DMS 273 treated with DMSO at 0.1 percent for 48 hours (cell line): ENCODE results near the gene MOG.

ENCODE experiments used
- DNase-seq: peaks from one replicate; lab custom pipeline; 2025; lab: John Stamatoyannopoulos, UW

MOG gene

DNA sequence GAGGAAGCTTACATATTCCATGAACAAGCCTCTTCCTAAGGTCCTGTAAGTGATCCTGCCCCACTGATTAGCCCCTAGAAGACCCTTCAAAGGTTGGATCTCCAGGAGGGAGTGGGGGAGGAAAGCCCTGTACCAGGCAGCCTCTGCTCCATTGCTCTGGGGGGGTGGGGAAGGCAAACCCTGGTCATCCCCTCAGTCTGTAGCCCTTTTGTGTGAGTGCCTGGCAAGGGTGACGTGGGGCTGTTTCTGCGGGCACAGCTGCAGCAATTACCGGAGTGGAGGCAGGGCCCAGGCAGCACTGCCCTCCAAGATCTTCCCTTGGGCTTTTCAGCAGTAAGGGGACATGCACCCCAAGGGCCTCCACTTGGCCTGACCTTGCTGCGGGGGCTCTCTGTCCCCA lies at the start of gene MOG:
MOG (plus strand) TSS at position 295 of the 400 bp plus-strand sequence. CDS start 118 bp downstream, outside the sequence.
- no peak for DNase-seq

DNA sequence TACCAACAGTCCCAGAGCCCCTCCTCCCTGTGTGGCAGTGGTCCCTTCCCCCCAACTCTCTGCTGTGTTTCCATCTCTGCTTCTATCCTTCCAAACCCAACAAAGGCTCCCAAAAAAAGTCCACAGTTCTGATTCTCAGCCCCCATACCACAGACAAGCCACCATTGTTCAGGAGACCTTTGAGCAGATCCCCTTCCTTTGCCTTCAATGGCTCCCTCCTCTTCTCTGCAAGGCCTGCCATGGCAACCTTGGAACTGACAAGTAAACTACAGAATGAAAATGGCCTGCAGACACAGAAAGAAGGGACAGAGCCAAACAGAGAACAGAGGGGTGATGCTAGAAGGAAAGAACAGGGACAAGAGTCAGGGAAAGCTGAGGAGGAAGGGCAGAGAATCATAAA lies 48.8 kb upstream of the MOG start:
- DNase-seq: no peak

DNA sequence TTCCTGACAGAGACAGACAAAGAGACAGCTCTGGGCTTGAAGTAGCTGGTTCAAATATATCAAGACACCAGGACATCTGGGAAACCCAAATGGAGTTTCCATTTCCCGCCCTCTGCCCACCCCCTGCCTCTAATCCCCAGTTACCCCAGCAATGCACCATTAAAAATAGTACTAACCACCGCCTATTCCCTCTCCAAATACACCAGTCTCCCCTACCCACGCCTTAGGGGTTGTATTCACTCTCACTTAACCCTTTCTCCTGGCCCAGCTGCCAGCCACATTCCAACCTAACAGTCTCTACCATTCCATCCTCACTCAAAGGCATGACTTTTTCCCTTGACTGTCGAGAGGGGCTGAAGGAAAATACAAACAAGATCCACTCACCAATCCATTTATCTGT lies 46.4 kb upstream of the MOG start:
- DNase-seq: no peak

DNA sequence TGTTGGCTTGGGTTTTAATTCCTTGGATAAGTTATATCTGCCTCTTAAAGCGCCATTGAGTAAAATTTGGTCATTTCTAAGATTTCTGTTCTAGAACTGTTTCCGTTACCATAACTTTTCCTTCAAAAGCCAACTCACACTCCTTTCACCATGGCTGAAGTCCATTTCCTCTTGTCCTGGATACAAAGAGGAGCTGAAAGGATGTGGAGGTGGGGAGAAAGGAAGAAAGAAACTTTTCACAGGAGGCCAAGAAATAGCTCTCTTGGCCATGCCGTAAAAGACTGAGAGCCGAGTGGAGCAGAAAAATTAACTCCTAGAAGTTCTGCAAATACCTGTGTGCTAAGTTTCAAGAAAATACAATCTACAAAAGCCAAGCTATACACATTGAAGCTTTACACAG lies 45.5 kb upstream of the MOG start:
- no peak for DNase-seq

DNA sequence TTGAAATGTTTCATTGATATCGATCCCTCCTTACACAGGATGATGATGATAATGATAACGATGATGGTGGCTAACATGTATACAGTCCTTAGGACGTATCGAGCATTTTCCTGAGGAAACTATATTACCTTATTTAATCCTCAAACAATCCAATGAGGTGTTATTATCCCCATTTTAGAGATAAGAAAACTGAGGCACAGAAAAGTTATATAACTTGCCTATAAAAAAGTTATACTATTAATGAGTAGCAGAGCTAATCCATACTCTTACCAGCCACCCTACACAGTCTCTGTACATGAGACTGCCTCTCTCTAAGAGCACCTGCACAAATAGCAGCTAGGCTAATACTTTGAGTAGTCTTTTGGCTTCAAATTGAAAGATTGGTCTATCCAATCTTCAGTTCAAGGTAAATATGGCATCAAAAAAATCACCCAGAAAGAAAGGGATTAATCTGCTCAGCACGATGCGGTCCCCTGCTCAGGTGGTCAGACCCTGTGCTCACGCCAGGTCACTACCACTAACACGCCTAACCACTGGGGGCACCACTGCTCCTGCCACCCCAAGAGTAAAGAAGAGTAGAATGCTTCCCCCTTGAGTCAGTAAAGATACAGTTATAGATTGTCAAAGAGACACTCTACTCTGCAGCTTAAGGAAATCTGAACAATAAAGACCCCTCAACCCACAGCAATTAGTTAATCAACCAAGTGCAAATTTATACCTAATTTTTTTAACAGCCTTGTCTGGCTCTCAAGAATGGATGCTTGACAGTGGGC lies 38.9 kb upstream of the MOG start:
- DNase-seq: no peak

DNA sequence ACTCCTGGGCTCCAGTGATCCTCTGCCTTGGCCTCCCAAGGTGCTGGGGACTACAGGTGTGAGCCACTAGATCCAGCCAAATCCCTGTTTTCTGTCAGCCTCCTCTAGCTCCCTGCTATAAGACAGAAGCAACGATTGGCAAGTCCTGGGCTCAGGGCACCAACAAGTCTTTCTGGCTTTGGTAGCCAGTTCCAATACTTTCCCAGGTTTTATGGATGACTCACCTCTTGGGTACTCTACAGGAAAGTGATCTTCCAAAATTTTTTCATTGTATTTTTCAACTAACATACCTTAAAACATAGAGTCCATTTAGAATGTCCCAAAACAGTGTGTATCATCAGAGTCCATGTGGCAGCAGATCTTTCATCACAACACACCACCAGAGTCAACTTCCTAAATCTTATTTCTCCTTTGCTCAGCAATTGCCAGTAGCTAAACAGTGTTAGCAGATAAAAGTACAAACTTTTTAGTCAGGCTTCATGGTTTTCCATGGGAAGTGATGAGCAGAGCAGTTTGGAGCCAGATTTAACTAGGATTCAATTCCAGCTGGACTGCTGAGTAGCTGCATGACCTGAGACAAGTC lies 37.2 kb upstream of the MOG start:
- no peak for DNase-seq

DNA sequence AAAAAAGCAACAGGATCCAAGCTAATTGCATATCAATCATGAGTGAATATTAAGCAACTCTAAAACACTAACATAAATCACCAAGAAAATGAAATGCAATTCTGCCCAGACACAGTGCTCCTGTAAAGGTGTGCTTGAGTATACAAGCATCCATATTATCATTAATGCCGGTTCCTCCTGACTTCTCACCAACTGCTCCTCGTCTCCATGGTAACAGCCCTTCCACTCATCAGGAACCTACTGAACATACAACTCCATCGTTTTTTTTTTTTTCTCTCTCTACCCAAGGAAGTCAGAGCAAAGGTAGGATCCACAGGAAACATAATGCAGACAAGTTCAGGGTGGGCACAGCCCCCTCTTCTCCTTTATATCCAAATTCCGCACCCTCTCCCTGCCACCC lies 36.3 kb upstream of the MOG start:
- DNase-seq: no peak

DNA sequence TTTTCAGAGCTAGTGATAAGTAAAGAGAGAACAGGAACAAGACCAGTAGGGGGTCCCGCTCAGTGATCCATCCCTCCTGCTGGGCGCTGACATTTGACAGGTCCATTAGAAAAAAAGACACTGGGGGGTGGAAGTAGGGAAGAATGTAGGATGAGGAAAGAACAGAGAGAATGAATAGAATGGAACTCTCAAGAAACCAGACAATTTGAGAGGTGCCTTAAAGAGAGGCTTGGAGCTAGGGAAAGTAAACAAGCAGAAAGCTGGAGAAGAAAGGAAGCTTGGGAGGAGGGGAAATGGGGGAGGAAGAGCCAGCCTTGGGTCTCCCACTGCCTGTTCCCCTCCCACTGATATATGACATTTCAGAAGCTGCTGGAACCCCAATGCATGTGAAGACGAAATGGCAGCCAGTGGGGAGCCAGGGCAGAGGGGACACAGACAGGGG lies 32.4 kb upstream of the MOG start:
- no peak for DNase-seq

DNA sequence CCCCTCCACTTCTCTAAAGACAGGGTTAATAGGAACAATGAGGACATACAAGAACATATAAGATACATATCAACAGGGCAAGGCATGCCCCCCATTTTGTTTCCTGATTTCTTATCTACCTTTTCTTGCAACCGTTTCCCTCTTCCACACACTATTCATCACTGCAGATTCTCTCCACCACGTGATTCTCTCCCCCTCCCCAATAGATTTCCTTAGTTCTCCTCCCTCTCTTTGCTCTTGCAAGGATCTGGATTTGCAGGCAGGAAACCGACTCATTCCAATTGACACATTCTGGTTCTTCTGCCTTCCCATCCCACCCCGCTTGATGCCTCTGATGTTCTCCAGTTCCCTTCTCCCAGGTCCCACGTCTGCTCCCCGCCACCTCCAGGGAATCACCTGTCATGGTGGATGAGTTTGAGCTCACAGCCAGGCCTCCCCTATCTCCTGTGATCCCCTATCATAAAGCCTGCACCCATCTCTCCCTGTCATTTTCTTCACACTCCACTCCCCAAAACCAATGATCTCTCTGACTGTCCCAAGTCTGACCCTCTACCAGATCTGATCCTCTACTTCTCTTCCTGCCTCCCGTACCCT lies 31.5 kb upstream of the MOG start:
- DNase-seq: no peak

DNA sequence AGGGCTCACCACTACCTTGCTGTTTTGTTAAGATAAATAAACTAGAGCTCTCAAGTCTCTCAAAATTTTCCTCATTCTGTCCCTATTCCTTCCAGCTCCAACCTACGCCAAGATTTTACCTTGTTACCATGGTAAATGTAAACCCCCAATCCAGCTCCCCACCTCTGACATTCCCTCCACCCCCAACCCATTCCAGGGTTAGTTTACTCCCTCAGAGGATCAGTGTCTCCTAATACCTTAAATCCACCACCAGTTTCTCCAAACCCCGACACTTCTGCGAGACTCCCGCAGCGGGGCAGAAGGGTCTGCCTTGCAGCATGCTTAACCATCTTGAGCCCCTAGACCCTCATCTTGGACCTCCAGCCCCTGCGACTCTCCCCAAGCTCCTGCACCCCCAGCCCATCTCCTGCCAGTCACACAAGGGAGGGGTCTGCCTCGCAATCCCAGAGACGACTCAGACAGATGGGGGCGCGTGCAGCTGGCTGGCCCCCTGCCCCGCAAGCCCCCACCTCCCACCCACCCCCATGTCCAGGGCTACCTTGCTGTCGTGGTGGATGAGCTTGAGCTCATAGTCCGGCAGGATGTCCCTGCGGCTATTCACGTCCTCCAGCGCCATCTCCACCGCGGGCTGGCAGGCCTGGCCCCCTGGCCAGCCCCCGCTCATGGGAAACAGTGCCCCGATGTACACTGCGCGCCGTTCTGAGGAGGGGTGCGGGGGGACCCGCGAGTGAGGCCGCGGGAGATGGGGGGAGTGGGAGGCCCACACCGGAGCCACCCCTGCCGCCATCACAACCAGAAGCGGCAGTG lies 29.7 kb upstream of the MOG start:
- no peak for DNase-seq

DNA sequence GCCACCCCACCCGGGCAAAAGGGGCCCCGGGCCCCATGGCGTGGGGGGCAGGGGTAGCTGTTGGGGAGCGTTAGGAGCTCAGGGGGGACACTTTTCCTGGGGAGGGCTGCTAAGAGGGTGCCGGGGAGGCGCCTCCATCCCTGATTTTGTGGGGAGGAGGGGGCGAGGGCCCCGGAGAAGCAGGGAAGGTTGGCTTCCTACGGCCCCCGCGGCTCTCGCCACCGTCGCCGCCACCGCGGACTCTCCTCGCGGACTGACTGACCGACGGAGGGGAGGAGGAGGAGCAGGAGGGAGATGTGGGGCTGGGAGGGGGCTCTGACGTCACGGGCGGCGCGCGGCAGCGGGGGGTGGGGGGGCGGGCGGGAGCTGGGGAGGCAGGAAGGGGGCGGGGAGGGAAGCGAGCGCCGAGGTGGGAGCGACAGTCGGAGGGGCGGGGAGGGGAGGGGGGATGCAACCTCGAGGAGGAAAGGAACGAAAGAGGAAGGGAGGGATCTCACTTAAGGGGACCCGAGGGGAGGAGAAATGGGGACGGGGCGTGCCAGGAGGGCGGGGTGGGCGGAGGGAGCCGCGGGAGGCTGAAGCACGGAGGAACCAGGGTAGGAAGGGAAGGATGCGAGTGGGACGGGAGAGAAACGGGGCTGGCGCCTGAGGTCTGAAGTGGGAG lies 29.0 kb upstream of the MOG start:
- DNase-seq: peak; percentile 26

DNA sequence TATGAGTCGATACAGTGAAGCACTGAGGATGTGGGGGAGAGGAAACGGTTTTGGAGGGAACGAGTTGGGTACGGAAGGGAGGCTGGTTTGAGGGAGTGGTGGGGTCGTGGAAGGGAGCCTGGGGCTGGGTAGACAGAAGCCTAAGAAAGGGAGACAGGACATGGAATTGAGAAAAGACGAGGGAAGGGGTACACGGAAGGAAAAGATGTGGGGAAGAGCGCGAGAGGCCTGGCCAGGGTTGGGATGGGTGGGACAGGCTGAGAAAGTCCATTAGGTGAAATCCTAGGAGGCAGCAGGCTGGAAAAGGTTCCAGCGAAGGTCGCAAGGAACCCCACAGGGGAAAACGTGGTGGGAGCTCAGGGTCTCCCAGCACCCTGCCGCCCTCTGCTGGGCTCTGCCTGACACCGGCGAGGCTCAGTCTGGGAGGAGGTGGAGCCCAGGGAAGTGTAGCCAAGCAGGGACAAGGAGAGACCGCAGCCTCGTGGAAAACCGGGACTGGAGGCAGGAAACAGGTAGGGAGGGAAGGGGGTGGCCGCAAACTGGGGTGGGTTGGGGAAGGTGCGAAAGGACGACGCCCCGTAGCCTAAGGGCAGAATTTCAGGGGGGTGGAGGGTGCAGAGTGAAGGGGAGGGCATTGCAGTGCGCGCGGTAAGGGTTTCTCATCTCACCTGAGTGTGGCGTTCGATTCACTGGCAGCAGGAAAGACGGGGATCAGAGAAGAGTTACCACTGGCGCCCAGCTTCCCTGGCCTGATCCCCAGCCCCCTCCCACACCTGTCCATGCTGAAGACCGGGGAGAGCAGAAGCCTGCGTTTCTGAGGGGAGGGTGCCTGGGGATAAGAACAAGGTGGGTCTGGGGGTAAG lies 28.2 kb upstream of the MOG start:
- DNase-seq: peak; percentile 72

DNA sequence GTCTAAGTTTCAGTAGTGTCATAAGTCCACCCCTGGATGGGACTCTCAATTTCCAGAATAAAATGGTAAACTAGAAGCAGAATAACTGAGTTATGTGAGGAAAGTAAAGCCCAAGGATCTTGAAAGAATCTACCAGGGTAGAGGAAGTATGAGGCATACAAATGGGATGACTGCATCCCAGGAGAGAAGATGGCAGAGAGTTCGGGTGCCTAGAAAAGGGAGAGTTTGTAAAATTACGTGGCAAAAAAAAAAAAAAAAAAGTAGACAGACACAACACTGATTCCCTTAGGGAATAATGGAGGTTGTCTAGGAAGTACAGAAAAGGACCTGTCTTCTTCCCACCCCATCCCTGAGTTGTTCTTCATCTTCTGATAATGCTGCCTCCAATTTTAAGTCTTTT lies 27.3 kb upstream of the MOG start:
- no peak for DNase-seq

DNA sequence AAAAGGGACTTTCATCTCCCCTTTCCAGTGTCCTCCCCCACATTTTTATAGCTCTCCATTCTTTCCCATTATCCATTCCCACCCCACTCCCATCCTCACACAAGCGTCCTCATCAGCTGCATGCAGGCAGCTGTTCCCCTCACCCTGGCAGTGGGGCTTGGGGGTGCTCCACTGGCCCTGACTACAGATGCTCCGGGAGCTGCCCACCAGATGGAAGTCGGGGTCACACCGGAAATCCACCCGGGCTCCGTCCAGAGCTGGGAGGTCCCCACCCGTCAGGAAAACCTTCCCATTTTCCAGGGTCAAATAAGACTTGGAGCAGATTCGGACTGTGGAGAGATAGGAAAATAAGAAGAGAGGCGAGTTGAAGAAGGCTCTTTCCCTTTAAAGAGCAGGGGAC lies 26.6 kb upstream of the MOG start:
- DNase-seq: no peak

DNA sequence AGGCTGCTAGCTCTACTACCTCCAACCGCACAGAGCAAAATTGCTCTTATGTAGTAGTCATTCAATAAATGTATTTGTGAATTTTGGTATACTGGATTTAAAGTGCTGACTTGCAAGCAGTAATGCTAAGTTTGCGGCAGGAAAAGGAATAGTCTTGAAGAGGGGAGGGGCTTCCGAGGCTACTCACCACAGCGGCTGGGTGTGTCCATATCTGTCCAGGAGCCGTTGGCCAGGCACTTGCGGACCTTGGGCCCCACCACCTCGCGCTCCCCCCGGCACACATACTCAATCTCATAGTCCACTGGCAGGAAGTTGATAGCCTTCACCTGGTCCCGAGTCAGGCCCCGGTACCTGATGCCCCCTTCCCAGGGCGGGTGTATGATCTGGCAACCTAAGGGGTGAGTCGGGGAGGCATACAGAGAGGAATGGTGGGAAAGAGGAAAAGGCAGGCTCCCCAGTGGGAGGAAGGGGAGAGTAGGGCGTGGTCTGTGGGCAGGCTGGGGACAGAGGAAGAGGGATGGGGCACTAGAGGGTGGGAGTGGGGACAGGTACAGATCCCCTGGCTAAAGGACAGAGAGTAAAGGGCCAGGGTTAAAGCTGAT lies 25.6 kb upstream of the MOG start:
- DNase-seq: no peak

DNA sequence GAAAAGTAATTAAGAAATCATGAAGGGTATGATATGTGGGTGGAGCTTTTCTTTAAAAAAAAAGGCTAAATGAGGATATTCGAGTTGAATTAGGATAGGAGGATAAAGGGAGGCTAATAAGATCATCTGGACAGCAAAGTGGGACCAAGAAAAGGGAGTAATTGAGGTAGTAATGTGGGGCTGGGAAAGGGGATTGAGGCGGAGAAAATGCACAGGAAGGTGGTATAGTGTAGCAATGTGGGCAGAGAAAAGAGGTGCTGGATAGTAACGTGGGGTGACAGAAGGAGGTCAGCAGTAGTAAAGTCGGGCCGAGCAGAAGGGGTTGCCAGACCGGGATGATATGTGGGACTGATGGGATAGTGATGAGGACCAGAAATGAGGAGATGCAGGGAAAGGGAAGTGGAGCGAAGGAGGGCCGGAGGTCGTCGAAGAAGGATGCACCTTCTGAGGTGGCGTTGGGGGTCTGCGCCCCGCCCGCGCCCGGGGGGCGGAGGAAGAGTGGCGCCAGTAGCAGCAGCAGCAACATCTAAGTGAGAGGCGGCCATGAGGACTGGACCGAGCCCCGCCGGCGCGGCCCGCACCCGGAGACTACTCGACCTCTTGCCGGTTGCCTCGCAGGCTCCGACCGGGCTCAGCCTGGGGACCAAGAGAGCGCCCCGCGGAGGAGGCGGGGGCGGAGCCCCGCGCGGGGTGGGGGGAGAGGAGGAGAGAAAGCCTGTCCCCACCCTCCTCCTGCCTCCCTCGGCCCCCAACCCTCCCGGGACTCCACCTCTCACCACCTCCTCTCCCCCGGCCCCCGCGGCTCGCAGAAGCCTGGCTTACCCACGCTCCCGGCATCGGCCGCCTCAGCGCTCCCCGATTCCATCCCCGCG lies 24.8 kb upstream of the MOG start:
- peak; percentile 8 for DNase-seq

DNA sequence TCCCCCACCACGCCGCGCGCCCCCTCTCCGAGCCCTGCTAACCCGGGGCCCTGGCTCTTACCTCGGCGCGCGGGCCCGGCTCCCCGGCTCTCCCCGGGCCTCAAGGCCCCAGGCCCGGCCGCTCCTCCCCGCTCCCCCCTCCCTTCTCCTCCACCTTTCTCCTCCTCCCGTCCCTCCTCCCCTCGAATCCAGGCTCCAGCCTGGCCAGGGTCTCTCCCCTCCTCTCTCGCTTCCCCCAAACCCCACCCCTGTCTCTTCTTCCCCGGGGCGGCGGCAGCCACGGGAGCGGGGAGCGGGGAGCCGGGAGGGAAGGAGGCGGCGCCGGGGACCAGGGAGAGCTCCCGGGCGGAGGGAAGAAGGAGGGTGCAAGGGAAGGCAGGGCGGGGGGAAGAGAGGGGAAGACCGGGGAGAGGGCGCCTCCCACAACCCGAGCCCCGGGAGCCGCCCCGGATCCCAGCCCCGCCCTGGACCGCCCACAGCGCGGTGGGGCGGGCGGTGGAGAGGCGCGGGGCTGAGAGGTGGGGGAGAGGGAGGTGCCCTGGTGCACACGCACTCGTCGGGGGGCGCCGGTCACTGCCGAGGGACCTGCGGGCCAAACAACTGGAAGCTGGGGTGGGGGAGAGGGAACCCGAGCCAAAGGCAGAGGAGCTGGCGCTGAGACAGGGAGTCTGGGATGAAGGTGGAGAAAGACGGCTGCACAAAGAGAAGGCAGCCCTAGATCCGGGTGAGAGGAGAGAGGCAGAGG lies 23.9 kb upstream of the MOG start, which contains the start of gene GABBR1:
GABBR1 (minus strand) TSS at position 395 of the 745 bp plus-strand sequence. CDS start 798 bp downstream, outside the sequence.
- peak; percentile 56 for DNase-seq

DNA sequence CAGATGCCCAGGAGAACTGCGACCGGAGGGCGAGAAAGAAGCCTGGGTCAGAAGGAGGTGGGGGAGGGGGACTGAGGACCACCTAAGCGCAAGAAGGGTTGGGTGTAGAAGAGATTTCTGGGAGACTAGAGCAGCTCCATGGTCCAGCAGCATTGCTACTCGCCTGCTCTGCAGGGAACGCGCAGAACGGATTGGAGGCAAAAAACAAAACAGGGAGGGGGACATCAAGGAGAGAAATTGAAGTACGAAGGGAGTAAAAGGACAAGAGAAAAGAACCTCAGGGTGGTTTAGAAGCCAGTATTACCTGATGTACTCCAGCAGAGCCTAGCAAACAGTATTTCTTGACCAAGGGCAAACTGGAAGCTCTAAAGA lies 23.4 kb upstream of the MOG start:
- DNase-seq: no peak

DNA sequence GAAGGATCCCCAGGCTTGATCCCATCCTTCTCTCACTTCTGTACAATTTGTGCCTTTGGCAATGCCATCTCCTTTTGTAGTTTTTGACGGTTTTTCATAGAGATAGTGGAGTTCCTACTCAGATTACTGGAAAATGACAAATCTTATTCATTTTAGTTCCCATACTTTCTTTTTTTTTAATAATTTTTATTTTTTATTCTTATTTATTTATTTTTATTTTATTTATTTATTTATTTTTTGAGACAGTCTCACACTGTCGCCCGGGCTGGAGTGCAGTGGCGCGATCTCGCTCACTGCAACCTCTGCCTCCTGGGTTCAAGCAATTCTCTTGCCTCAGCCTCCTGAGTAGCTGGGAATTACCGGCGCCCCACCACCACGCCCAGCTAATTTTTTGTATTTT lies 19.6 kb upstream of the MOG start:
- no peak for DNase-seq
